Keratinocyte (primary cell): ENCODE measurements around the gene DTNBP1. TPM values are rescaled to one million over a fixed set of nuclear protein-coding genes. Genes with fewer than 3 reads are reported as not detected.

Source experiments
- DNase-seq: peaks from one replicate; pipeline ENCODE4 v3.0.0-alpha.2; 2011; ENCODE audit warnings: low read depth, missing footprints, low spot score
- FAIRE-seq: peaks from 2 replicates; lab custom pipeline; 2011; peaks lifted over from hg19 to GRCh38; lab: Jason Lieb, UNC
- H2AFZ ChIP-seq: 2 replicates; pipeline ENCODE4 v1.6.0; 2012; ENCODE audit warnings: low read length, control low read depth, inconsistent platforms; ENCODE audit not compliant: control insufficient read depth
- H3K27ac ChIP-seq: 2 replicates; pipeline ENCODE4 v1.5.1; 2011; ENCODE audit warnings: low read length; ENCODE audit not compliant: control insufficient read depth, insufficient read depth
- H3K27me3 ChIP-seq: 3 replicates; pipeline ENCODE4 v1.6.0; 2011; ENCODE audit warnings: low read length; ENCODE audit not compliant: control insufficient read depth, insufficient read depth; ENCODE audit errors: extremely low read depth
- H3K36me3 ChIP-seq, 2 experiments: 2 replicates in 1 of 2; 3 replicates in 1 of 2; pipeline ENCODE4 v1.5.1; 2011; ENCODE audit warnings: low read length in 2 of 2, mild to moderate bottlenecking in 1 of 2; ENCODE audit not compliant: control insufficient read depth in 2 of 2, insufficient read depth in 2 of 2; ENCODE audit errors: extremely low read depth in 1 of 2
- H3K4me1 ChIP-seq: 3 replicates; pipeline ENCODE4 v1.5.1; 2011; ENCODE audit warnings: low read length; ENCODE audit not compliant: control insufficient read depth, insufficient read depth; ENCODE audit errors: extremely low read depth
- H3K4me2 ChIP-seq: 3 replicates; pipeline ENCODE4 v1.6.0; 2011; ENCODE audit warnings: low read depth, low read length; ENCODE audit not compliant: control insufficient read depth, insufficient read depth; ENCODE audit errors: extremely low read depth
- H3K4me3 ChIP-seq, 3 experiments: fragments of 200-600 bp in 1 of 3; sonication (generic) in 1 of 3; 2 replicates in 2 of 3; 3 replicates in 1 of 3; pipeline ENCODE4 v1.5.1; 2011 to 2016; ENCODE audit warnings: low read length in 3 of 3, mild to moderate bottlenecking in 3 of 3, control low read depth in 2 of 3, inconsistent platforms in 1 of 3, low read depth in 1 of 3, mixed read lengths in 1 of 3, mixed run types in 1 of 3, moderate library complexity in 1 of 3; ENCODE audit not compliant: control insufficient read depth in 2 of 3, insufficient read depth in 2 of 3; ENCODE audit errors: extremely low read depth in 1 of 3
- H3K79me2 ChIP-seq: 2 replicates; pipeline ENCODE4 v1.6.0; 2012; ENCODE audit warnings: low read length; ENCODE audit not compliant: control insufficient read depth, insufficient read depth
- H3K9ac ChIP-seq: 3 replicates; pipeline ENCODE4 v1.6.0; 2011; ENCODE audit warnings: low read length; ENCODE audit not compliant: control insufficient read depth, insufficient read depth; ENCODE audit errors: extremely low read depth
- H3K9me1 ChIP-seq: 3 replicates; pipeline ENCODE4 v1.6.0; 2011; ENCODE audit warnings: low read length; ENCODE audit not compliant: control insufficient read depth, insufficient read depth; ENCODE audit errors: extremely low read depth
- H3K9me3 ChIP-seq: 2 replicates; pipeline ENCODE4 v1.5.1; 2012; ENCODE audit warnings: low read depth, low read length; ENCODE audit not compliant: control insufficient read depth
- H4K20me1 ChIP-seq: 3 replicates; pipeline ENCODE4 v1.6.0; 2011; ENCODE audit warnings: low read length; ENCODE audit not compliant: control insufficient read depth, insufficient read depth; ENCODE audit errors: extremely low read depth
- CTCF ChIP-seq, 3 experiments: IDR thresholded peaks in 1 of 3; conservative IDR thresholded peaks in 1 of 3; optimal IDR thresholded peaks in 1 of 3; 2 replicates in 2 of 3; 3 replicates in 1 of 3; pipeline versions ENCODE3 to v1.5.1; 2011; ENCODE audit warnings: low read length in 3 of 3, mild to moderate bottlenecking in 3 of 3, moderate library complexity in 2 of 3, control low read depth in 1 of 3, inconsistent platforms in 1 of 3; ENCODE audit not compliant: insufficient read depth in 2 of 3; ENCODE audit errors: extremely low read depth in 1 of 3
- EZH2 ChIP-seq: IDR thresholded peaks from one replicate; pipeline ENCODE4 v1.6.1; 2012; ENCODE audit warnings: inconsistent platforms, mild to moderate bottlenecking, low read length, moderate library complexity
- dilution Hi-C: fragments of 300-500 bp; cut with MboI; formaldehyde crosslinking; loops from one replicate; pipeline ENCODE4 v1.7.0; 2020; ENCODE audit warnings: low sequenced_read_pairs; ENCODE audit not compliant: extremely low pct_ligation_motif_present
- polyA plus RNA-seq, 5 experiments: library from polyadenylated mRNA; depleted of rRNA in 3 of 5; stranded (reverse) in 3 of 5; stranded (forward) in 1 of 5; unstranded in 1 of 5; fragments of >200 nt; gene quantifications; 1 replicate in 1 of 5; 2 replicates in 3 of 5; 3 replicates in 1 of 5; pipeline versions ENCODE4 v1.2.1 to v1.2.3, GENCODE V29; 2011 to 2012; ENCODE audit warnings: missing spikeins in 2 of 5, low read depth in 1 of 5, low replicate concordance in 1 of 5

The DTNBP1 gene
- polyA plus RNA-seq, 1 donor (not counting 4 experiments of a cell fraction or from before 2014, with no cell fraction given) = 11.5 TPM

- Histone ChIP-seq H3K4me3 (no peak overlapping the region), H3K9ac (no peak overlapping the region), H3K79me2 (peaks cover 12% of the 10 kb centered on the region), H3K27me3 (no peaks in the 10 kb centered on the region), H3K9me3 (no peaks in the 10 kb centered on the region), H3K36me3 (peaks cover 26% of the 10 kb centered on the region in 2 experiments), H3K27ac (no peak overlapping the region), H2AFZ (no peak overlapping the region), H3K4me2 (no peak overlapping the region), H4K20me1 (no peaks in the 10 kb centered on the region), H3K4me1 (peaks cover 9% of the 10 kb centered on the region), H3K9me1 (peaks cover 2% of the 10 kb centered on the region)
- DNase-seq (no peak), FAIRE-seq (no peak)
- dilution Hi-C loops = no loop called here
- TF ChIP-seq CTCF (optimal IDR thresholded peaks at IDR 0.05 in 1 of 3, IDR thresholded peaks at IDR 0.05 in 1 of 3, conservative IDR thresholded peaks at IDR 0.05 in 1 of 3; ENCODE audit: extremely low read depth in 1 of 3, insufficient read depth in 2 of 3, low read length in 3 of 3) (no peak), EZH2 (no peak)
Observed at GRCh38 chr6:15490242-15491100, 172.4 kb downstream of the DTNBP1 start.

DNA sequence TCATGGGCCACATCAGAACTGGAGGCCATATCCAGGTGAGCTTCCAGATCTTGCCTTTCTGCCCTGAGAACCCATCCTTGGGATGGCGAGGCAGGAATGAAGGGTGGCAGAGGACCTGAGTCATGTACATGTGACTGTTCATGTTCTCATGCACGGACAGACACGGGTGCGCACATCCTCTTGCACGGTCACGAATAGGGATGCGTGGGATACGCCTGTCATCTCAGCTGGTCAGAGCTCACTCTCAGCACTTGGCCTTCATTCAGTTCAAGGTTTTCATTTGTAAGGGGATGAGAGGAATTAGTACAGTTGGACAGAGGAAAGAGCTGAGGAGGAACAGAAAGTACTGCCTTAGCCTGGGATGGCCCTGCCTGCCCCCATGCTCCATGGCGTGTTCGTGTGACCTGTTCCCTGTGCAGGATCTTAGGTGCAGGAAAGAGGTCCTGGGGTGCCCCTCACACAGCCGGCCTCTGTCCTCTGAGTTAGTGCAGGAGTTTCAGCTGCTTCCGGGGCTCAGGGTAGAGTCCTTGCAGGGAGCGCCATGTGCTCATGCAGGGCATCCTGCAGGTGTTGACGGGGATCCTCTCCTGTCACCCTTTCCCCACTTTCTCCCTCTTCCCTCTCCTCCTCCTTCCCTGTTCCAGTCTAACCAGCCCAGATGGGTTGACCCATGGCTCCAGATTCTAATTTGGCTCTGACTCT, 173.4 kb downstream of the DTNBP1 start:
- Histone ChIP-seq H3K4me1 (peaks cover 14% of the 10 kb centered on the region), H3K9me1 (peaks cover 2% of the 10 kb centered on the region), H3K4me3 (no peak overlapping the region), H3K9me3 (no peaks in the 10 kb centered on the region), H3K4me2 (no peak overlapping the region), H3K27ac (no peak overlapping the region), H4K20me1 (no peaks in the 10 kb centered on the region), H2AFZ (no peak overlapping the region), H3K36me3 (peaks cover 24 to 26% of the 10 kb centered on the region in 2 experiments), H3K79me2 (peaks cover 14% of the 10 kb centered on the region), H3K27me3 (no peaks in the 10 kb centered on the region), H3K9ac (no peak overlapping the region)
- no peak for DNase-seq
- dilution Hi-C loops = no loop called here
- FAIRE-seq = no peak
- TF ChIP-seq EZH2 (no peak), CTCF (optimal IDR thresholded peaks at IDR 0.05 in 1 of 3, IDR thresholded peaks at IDR 0.05 in 1 of 3, conservative IDR thresholded peaks at IDR 0.05 in 1 of 3; ENCODE audit: extremely low read depth in 1 of 3, insufficient read depth in 2 of 3, low read length in 3 of 3) (no peak)
